GM23338 (cell line): Measurements from ENCODE around the gene BCAS1. TPM values are rescaled to one million over a fixed set of nuclear protein-coding genes. Genes with fewer than 3 reads are reported as not detected.

Experiments
- ATAC-seq: fragments of 200-7000 bp; cut with Tn5 transposase; 3 replicates; pipeline ENCODE4 v1.9.1; 2020
- DNase-seq: peaks from one replicate; pipeline ENCODE4 v3.0.0-alpha.2; 2015; ENCODE audit warnings: low spot score
- H2AFZ ChIP-seq: fragments of 200-600 bp; sonication (generic); 2 replicates; pipeline ENCODE4 v1.8.0; 2016; ENCODE audit warnings: antibody characterized with exemption, mild to moderate bottlenecking, moderate library complexity
- H3F3A ChIP-seq: fragments of 200-600 bp; sonication (generic); replicated peaks from 2 replicates; pipeline ENCODE4 v1.8.0; 2017; ENCODE audit warnings: antibody characterized with exemption, mixed run types, low read depth
- H3K27ac ChIP-seq: fragments of 200-600 bp; sonication (generic); 2 replicates; pipeline ENCODE4 v1.6.1; 2016; ENCODE audit warnings: low read depth
- H3K27me3 ChIP-seq: fragments of 200-600 bp; sonication (generic); 2 replicates; pipeline ENCODE4 v1.8.0; 2016; ENCODE audit warnings: mild to moderate bottlenecking, mixed run types, moderate library complexity; ENCODE audit not compliant: insufficient read depth
- H3K36me3 ChIP-seq: fragments of 200-600 bp; sonication (generic); 2 replicates; pipeline ENCODE4 v1.8.0; 2016; ENCODE audit warnings: mild to moderate bottlenecking; ENCODE audit not compliant: insufficient read depth
- H3K4me1 ChIP-seq: fragments of 200-600 bp; sonication (generic); 2 replicates; pipeline ENCODE4 v1.8.0; 2016; ENCODE audit warnings: mild to moderate bottlenecking, moderate library complexity; ENCODE audit not compliant: insufficient read depth
- H3K4me2 ChIP-seq: fragments of 200-600 bp; sonication (generic); 2 replicates; pipeline ENCODE4 v1.7.1; 2017; ENCODE audit warnings: mixed run types
- H3K4me3 ChIP-seq: fragments of 200-600 bp; sonication (generic); 2 replicates; pipeline ENCODE4 v1.6.1; 2016; ENCODE audit warnings: mixed run types
- H3K79me2 ChIP-seq: fragments of 200-600 bp; sonication (generic); replicated peaks from 2 replicates; pipeline ENCODE4 v1.8.0; 2017; ENCODE audit warnings: mild to moderate bottlenecking; ENCODE audit not compliant: insufficient read depth
- H3K9me2 ChIP-seq: fragments of 200-600 bp; sonication (generic); 2 replicates; pipeline ENCODE4 v1.8.0; 2017; ENCODE audit not compliant: insufficient read depth
- H4K20me1 ChIP-seq: fragments of 200-600 bp; sonication (generic); replicated peaks from 2 replicates; pipeline ENCODE4 v1.8.0; 2017; ENCODE audit warnings: mild to moderate bottlenecking; ENCODE audit not compliant: insufficient read depth
- H3K27ac Mint-ChIP-seq: 2 replicates; pipeline ENCODE4 v1.8.0; 2020; ENCODE audit warnings: inconsistent platforms, mild to moderate bottlenecking, moderate library complexity, mixed read lengths
- H3K27me3 Mint-ChIP-seq: 3 replicates; pipeline ENCODE4 v1.8.0; 2022; ENCODE audit warnings: low read depth, mild to moderate bottlenecking, moderate library complexity, mixed read lengths, inconsistent platforms; ENCODE audit not compliant: insufficient read depth, poor library complexity
- H3K36me3 Mint-ChIP-seq: 3 replicates; pipeline ENCODE4 v1.8.0; 2021; ENCODE audit warnings: low read depth, mild to moderate bottlenecking, inconsistent platforms, moderate library complexity, mixed read lengths
- H3K4me1 Mint-ChIP-seq: 3 replicates; pipeline ENCODE4 v1.8.0; 2020; ENCODE audit warnings: mild to moderate bottlenecking, inconsistent platforms, mixed read lengths
- H3K4me3 Mint-ChIP-seq: 3 replicates; pipeline ENCODE4 v1.8.0; 2021; ENCODE audit warnings: moderate library complexity, mild to moderate bottlenecking, inconsistent platforms, mixed read lengths
- H3K9me3 Mint-ChIP-seq: 3 replicates; pipeline ENCODE4 v1.8.0; 2020; ENCODE audit warnings: moderate library complexity, mild to moderate bottlenecking, inconsistent platforms, mixed read lengths
- CREB1 ChIP-seq: fragments of 250-450 bp; sonication (Bioruptor Pico); IDR thresholded peaks from 2 replicates; pipeline ENCODE4 v1.5.0; 2020; ENCODE audit warnings: low read depth, mild to moderate bottlenecking, moderate library complexity
- EZH2 ChIP-seq: fragments of 200-600 bp; sonication (generic); IDR thresholded peaks from one replicate; pipeline ENCODE4 v1.8.0; 2017; ENCODE audit warnings: antibody characterized with exemption, mild to moderate bottlenecking, low read depth; ENCODE audit not compliant: unreplicated experiment
- EZH2phosphoT487 ChIP-seq: fragments of 200-600 bp; sonication (generic); IDR thresholded peaks from one replicate; pipeline ENCODE4 v1.8.1; 2018; ENCODE audit warnings: antibody characterized with exemption; ENCODE audit not compliant: unreplicated experiment
- JUNB ChIP-seq: IDR thresholded peaks from one replicate; pipeline ENCODE4 v1.6.1; 2016; ENCODE audit warnings: antibody characterized with exemption; ENCODE audit not compliant: unreplicated experiment
- NANOG ChIP-seq: IDR thresholded peaks from 2 replicates; pipeline ENCODE4 v1.6.1; 2016; ENCODE audit warnings: antibody characterized with exemption, borderline replicate concordance
- POLR2AphosphoS5 ChIP-seq: IDR thresholded peaks from 2 replicates; pipeline ENCODE4 v1.6.1; 2016; ENCODE audit warnings: antibody characterized with exemption, low read depth
- STAT1 ChIP-seq: IDR thresholded peaks from one replicate; pipeline ENCODE4 v1.6.1; 2016; ENCODE audit warnings: antibody characterized with exemption; ENCODE audit not compliant: unreplicated experiment
- ZNF114 ChIP-seq: fragments of 250-450 bp; sonication (Bioruptor Pico); IDR thresholded peaks from 2 replicates; pipeline ENCODE4 v1.5.0; 2020; ENCODE audit warnings: mild to moderate bottlenecking, moderate library complexity
- ZNF331 ChIP-seq: fragments of 250-450 bp; sonication (Bioruptor Pico); IDR thresholded peaks from 2 replicates; pipeline ENCODE4 v1.5.0; 2020; ENCODE audit warnings: low read depth, mild to moderate bottlenecking, moderate library complexity
- polyA plus RNA-seq: library from polyadenylated mRNA; unstranded; fragments of >200 nt; fragmentation: Nextera tagmentation; extraction: Ambion mirVana; gene quantifications from 2 replicates; pipeline ENCODE4 v1.2.1, GENCODE V29; 2016
- total RNA-seq: library from RNA; depleted of rRNA; stranded (reverse); fragments of >200 nt; shearing (Covaris generic); gene quantifications from 2 replicates; pipeline ENCODE4 v1.2.3, GENCODE V29; 2014
- TF ChIP-seq, protein P1 (sequence below): fragments of 250-450 bp; sonication (Bioruptor Pico); IDR thresholded peaks from 2 replicates; pipeline ENCODE4 v1.5.0; 2020; ENCODE audit warnings: mild to moderate bottlenecking, moderate library complexity
- TF ChIP-seq, protein P2 (sequence below): IDR thresholded peaks from 2 replicates; pipeline ENCODE4 v1.6.1; 2016; ENCODE audit warnings: antibody characterized with exemption
- TF ChIP-seq, protein P3 (sequence below): IDR thresholded peaks from one replicate; pipeline ENCODE4 v1.6.1; 2018; ENCODE audit warnings: antibody characterized with exemption; ENCODE audit not compliant: unreplicated experiment
- TF ChIP-seq, protein P4 (sequence below), 2 experiments: fragments of 200-600 bp in 1 of 2; sonication (generic) in 1 of 2; conservative IDR thresholded peaks; 2 replicates each; pipeline versions ENCODE4 v1.5.1 to v1.6.1; 2016 to 2017; ENCODE audit warnings: antibody characterized with exemption in 2 of 2, low read depth in 2 of 2, mild to moderate bottlenecking in 2 of 2, moderate library complexity in 1 of 2

The BCAS1 gene
- total and polyA plus RNA-seq, 2 experiments from 2014 or later, result 0.17 to 0.19 TPM

DNA sequence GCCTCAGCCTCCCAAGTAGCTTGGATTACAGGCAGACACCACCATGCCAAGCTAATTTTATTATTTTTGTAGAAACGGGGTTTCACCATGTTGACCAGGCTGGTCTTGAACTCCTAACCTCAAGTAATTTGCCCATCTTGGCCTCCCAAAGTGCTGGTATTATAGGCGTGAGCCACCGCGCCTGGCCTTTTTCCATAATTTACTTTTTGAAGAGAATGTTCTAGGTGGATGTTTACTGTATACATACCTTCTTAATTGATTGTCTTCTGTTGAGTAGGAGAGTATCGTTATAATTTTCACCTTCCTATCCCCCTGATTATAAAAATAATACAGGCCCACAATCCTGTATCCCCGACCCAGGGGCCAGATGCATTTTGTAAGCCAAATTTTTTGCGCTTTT is 174.4 kb downstream of the BCAS1 start:
- H3K27me3 ChIP-seq, result no peaks in the 10 kb centered on the region
- H3K27ac ChIP-seq, result no peak overlapping the region
- H3K36me3 ChIP-seq, result no peaks in the 10 kb centered on the region
- Mint-ChIP-seq H3K4me3 (no peak overlapping the region), H3K9me3 (0 out of 3 replicates have a peak, but pooled peaks cover 7% of the 10 kb centered on the region), H3K36me3 (peaks cover 2% of the 10 kb centered on the region; the same call in 1 of the 3 replicates), H3K27me3 (peaks cover 1% of the 10 kb centered on the region), H3K4me1 (peaks cover 38% of the 10 kb centered on the region), H3K27ac (no peak overlapping the region)
- no peak for DNase-seq
- no peak overlapping the region for H3K4me3 ChIP-seq
- H3K9me2 ChIP-seq, result no peaks in the 10 kb centered on the region
- ATAC-seq, result no peak
- no peaks in the 10 kb centered on the region for H4K20me1 ChIP-seq
- no peaks in the 10 kb centered on the region for H3F3A ChIP-seq
- H3K79me2 ChIP-seq, result no peaks in the 10 kb centered on the region
- H3K4me2 ChIP-seq, result no peak overlapping the region
- TF ChIP-seq ZNF114 (CRISPR knock-in tag), result no peak
- TF ChIP-seq STAT1, result no peak
- TF ChIP-seq, protein P1, sequence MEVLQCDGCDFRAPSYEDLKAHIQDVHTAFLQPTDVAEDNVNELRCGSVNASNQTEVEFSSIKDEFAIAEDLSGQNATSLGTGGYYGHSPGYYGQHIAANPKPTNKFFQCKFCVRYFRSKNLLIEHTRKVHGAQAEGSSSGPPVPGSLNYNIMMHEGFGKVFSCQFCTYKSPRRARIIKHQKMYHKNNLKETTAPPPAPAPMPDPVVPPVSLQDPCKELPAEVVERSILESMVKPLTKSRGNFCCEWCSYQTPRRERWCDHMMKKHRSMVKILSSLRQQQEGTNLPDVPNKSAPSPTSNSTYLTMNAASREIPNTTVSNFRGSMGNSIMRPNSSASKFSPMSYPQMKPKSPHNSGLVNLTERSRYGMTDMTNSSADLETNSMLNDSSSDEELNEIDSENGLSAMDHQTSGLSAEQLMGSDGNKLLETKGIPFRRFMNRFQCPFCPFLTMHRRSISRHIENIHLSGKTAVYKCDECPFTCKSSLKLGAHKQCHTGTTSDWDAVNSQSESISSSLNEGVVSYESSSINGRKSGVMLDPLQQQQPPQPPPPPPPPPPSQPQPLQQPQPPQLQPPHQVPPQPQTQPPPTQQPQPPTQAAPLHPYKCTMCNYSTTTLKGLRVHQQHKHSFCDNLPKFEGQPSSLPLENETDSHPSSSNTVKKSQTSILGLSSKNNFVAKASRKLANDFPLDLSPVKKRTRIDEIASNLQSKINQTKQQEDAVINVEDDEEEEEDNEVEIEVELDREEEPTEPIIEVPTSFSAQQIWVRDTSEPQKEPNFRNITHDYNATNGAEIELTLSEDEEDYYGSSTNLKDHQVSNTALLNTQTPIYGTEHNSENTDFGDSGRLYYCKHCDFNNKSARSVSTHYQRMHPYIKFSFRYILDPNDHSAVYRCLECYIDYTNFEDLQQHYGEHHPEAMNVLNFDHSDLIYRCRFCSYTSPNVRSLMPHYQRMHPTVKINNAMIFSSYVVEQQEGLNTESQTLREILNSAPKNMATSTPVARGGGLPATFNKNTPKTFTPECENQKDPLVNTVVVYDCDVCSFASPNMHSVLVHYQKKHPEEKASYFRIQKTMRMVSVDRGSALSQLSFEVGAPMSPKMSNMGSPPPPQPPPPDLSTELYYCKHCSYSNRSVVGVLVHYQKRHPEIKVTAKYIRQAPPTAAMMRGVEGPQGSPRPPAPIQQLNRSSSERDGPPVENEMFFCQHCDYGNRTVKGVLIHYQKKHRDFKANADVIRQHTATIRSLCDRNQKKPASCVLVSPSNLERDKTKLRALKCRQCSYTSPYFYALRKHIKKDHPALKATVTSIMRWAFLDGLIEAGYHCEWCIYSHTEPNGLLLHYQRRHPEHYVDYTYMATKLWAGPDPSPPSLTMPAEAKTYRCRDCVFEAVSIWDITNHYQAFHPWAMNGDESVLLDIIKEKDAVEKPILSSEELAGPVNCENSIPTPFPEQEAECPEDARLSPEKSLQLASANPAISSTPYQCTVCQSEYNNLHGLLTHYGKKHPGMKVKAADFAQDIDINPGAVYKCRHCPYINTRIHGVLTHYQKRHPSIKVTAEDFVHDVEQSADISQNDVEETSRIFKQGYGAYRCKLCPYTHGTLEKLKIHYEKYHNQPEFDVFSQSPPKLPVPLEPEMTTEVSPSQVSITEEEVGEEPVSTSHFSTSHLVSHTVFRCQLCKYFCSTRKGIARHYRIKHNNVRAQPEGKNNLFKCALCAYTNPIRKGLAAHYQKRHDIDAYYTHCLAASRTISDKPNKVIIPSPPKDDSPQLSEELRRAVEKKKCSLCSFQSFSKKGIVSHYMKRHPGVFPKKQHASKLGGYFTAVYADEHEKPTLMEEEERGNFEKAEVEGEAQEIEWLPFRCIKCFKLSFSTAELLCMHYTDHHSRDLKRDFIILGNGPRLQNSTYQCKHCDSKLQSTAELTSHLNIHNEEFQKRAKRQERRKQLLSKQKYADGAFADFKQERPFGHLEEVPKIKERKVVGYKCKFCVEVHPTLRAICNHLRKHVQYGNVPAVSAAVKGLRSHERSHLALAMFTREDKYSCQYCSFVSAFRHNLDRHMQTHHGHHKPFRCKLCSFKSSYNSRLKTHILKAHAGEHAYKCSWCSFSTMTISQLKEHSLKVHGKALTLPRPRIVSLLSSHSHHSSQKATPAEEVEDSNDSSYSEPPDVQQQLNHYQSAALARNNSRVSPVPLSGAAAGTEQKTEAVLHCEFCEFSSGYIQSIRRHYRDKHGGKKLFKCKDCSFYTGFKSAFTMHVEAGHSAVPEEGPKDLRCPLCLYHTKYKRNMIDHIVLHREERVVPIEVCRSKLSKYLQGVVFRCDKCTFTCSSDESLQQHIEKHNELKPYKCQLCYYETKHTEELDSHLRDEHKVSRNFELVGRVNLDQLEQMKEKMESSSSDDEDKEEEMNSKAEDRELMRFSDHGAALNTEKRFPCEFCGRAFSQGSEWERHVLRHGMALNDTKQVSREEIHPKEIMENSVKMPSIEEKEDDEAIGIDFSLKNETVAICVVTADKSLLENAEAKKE, result no peak
- no peak for TF ChIP-seq EZH2phosphoT487
- TF ChIP-seq CREB1 (CRISPR knock-in tag), result no peak
- TF ChIP-seq, protein P2, sequence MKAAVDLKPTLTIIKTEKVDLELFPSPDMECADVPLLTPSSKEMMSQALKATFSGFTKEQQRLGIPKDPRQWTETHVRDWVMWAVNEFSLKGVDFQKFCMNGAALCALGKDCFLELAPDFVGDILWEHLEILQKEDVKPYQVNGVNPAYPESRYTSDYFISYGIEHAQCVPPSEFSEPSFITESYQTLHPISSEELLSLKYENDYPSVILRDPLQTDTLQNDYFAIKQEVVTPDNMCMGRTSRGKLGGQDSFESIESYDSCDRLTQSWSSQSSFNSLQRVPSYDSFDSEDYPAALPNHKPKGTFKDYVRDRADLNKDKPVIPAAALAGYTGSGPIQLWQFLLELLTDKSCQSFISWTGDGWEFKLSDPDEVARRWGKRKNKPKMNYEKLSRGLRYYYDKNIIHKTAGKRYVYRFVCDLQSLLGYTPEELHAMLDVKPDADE, result no peak
- no peak for TF ChIP-seq NANOG
- TF ChIP-seq, protein P3, sequence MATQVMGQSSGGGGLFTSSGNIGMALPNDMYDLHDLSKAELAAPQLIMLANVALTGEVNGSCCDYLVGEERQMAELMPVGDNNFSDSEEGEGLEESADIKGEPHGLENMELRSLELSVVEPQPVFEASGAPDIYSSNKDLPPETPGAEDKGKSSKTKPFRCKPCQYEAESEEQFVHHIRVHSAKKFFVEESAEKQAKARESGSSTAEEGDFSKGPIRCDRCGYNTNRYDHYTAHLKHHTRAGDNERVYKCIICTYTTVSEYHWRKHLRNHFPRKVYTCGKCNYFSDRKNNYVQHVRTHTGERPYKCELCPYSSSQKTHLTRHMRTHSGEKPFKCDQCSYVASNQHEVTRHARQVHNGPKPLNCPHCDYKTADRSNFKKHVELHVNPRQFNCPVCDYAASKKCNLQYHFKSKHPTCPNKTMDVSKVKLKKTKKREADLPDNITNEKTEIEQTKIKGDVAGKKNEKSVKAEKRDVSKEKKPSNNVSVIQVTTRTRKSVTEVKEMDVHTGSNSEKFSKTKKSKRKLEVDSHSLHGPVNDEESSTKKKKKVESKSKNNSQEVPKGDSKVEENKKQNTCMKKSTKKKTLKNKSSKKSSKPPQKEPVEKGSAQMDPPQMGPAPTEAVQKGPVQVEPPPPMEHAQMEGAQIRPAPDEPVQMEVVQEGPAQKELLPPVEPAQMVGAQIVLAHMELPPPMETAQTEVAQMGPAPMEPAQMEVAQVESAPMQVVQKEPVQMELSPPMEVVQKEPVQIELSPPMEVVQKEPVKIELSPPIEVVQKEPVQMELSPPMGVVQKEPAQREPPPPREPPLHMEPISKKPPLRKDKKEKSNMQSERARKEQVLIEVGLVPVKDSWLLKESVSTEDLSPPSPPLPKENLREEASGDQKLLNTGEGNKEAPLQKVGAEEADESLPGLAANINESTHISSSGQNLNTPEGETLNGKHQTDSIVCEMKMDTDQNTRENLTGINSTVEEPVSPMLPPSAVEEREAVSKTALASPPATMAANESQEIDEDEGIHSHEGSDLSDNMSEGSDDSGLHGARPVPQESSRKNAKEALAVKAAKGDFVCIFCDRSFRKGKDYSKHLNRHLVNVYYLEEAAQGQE, result no peak
- TF ChIP-seq, protein P4, sequence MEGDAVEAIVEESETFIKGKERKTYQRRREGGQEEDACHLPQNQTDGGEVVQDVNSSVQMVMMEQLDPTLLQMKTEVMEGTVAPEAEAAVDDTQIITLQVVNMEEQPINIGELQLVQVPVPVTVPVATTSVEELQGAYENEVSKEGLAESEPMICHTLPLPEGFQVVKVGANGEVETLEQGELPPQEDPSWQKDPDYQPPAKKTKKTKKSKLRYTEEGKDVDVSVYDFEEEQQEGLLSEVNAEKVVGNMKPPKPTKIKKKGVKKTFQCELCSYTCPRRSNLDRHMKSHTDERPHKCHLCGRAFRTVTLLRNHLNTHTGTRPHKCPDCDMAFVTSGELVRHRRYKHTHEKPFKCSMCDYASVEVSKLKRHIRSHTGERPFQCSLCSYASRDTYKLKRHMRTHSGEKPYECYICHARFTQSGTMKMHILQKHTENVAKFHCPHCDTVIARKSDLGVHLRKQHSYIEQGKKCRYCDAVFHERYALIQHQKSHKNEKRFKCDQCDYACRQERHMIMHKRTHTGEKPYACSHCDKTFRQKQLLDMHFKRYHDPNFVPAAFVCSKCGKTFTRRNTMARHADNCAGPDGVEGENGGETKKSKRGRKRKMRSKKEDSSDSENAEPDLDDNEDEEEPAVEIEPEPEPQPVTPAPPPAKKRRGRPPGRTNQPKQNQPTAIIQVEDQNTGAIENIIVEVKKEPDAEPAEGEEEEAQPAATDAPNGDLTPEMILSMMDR (conservative IDR thresholded peaks at IDR 0.05; ENCODE audit: low read depth in 2 of 2), result no peak
- TF ChIP-seq ZNF331 (CRISPR knock-in tag), result no peak
- TF ChIP-seq EZH2, result no peak
- no peak for TF ChIP-seq POLR2AphosphoS5
- no peak for TF ChIP-seq JUNB
- peaks cover 34% of the 10 kb centered on the region for H3K4me1 ChIP-seq
- H2AFZ ChIP-seq, result no peak overlapping the region
